ENCODE measurements around the gene FIBCD1. TPM values are rescaled to one million over a fixed set of nuclear protein-coding genes. Genes with fewer than 3 reads are reported as not detected.

FIBCD1 gene
- polyA plus RNA-seq, 1 donor (not counting 4 experiments of a cell fraction or from before 2014, with no cell fraction given) = 0.79 TPM

GRCh38 chr9:130972277-130972956 lies 33.4 kb upstream of the FIBCD1 start:
- H3K9me1 ChIP-seq (ENCODE audit: control insufficient read depth, extremely low read depth, insufficient read depth, low read length) = no peaks in the 10 kb centered on the region
- no peak overlapping the region for H3K4me3 ChIP-seq (ENCODE audit: control insufficient read depth in 2 of 3, extremely low read depth in 1 of 3, insufficient read depth in 2 of 3, low read depth in 1 of 3, low read length in 3 of 3)
- H3K4me1 ChIP-seq (ENCODE audit: control insufficient read depth, extremely low read depth, insufficient read depth, low read length) = peaks cover 7% of the 10 kb centered on the region
- no peak overlapping the region for H2AFZ ChIP-seq (ENCODE audit: control insufficient read depth, low read length)
- no peaks in the 10 kb centered on the region for H3K9me3 ChIP-seq (ENCODE audit: control insufficient read depth, low read depth, low read length)
- no peak overlapping the region for H3K9ac ChIP-seq (ENCODE audit: control insufficient read depth, extremely low read depth, insufficient read depth, low read length)
- peaks cover 35% of the 10 kb centered on the region for H3K27me3 ChIP-seq (ENCODE audit: control insufficient read depth, extremely low read depth, insufficient read depth, low read length)
- dilution Hi-C loops (cut with MboI; ENCODE audit: extremely low pct_ligation_motif_present, low sequenced_read_pairs) = no loop called here
- FAIRE-seq (no peak), DNase-seq (ENCODE audit: low read depth, low spot score) (no peak)
- no peak for TF ChIP-seq CTCF (optimal IDR thresholded peaks at IDR 0.05 in 1 of 3, IDR thresholded peaks at IDR 0.05 in 1 of 3, conservative IDR thresholded peaks at IDR 0.05 in 1 of 3; ENCODE audit: extremely low read depth in 1 of 3, insufficient read depth in 2 of 3, low read length in 3 of 3)
- TF ChIP-seq EZH2 (IDR thresholded peaks at IDR 0.05; ENCODE audit: low read length) = no peak
- no peaks in the 10 kb centered on the region for H3K36me3 ChIP-seq (ENCODE audit: control insufficient read depth in 2 of 2, extremely low read depth in 1 of 2, insufficient read depth in 2 of 2, low read length in 2 of 2)
- no peaks in the 10 kb centered on the region for H3K79me2 ChIP-seq (ENCODE audit: control insufficient read depth, insufficient read depth, low read length)
- H3K4me2 ChIP-seq (ENCODE audit: control insufficient read depth, extremely low read depth, insufficient read depth, low read depth, low read length) = no peak overlapping the region
- H4K20me1 ChIP-seq (ENCODE audit: control insufficient read depth, extremely low read depth, insufficient read depth, low read length) = no peaks in the 10 kb centered on the region
- H3K27ac ChIP-seq (ENCODE audit: control insufficient read depth, insufficient read depth, low read length) = no peak overlapping the region

- H3K4me3 ChIP-seq (ENCODE audit: control insufficient read depth in 2 of 3, extremely low read depth in 1 of 3, insufficient read depth in 2 of 3, low read depth in 1 of 3, low read length in 3 of 3) = no peak overlapping the region
- dilution Hi-C loops (cut with MboI; ENCODE audit: extremely low pct_ligation_motif_present, low sequenced_read_pairs) = no loop called here
- no peak overlapping the region for H3K27ac ChIP-seq (ENCODE audit: control insufficient read depth, insufficient read depth, low read length)
- H3K79me2 ChIP-seq (ENCODE audit: control insufficient read depth, insufficient read depth, low read length) = no peaks in the 10 kb centered on the region
- H2AFZ ChIP-seq (ENCODE audit: control insufficient read depth, low read length) = no peak overlapping the region
- no peaks in the 10 kb centered on the region for H3K36me3 ChIP-seq (ENCODE audit: control insufficient read depth in 2 of 2, extremely low read depth in 1 of 2, insufficient read depth in 2 of 2, low read length in 2 of 2)
- no peaks in the 10 kb centered on the region for H3K9me3 ChIP-seq (ENCODE audit: control insufficient read depth, low read depth, low read length)
- no peaks in the 10 kb centered on the region for H4K20me1 ChIP-seq (ENCODE audit: control insufficient read depth, extremely low read depth, insufficient read depth, low read length)
- H3K4me2 ChIP-seq (ENCODE audit: control insufficient read depth, extremely low read depth, insufficient read depth, low read depth, low read length) = no peak overlapping the region
- FAIRE-seq (no peak), DNase-seq (ENCODE audit: low read depth, low spot score) (no peak)
- H3K27me3 ChIP-seq (ENCODE audit: control insufficient read depth, extremely low read depth, insufficient read depth, low read length) = peaks cover 35% of the 10 kb centered on the region
- H3K4me1 ChIP-seq (ENCODE audit: control insufficient read depth, extremely low read depth, insufficient read depth, low read length) = peaks cover 7% of the 10 kb centered on the region
- no peaks in the 10 kb centered on the region for H3K9me1 ChIP-seq (ENCODE audit: control insufficient read depth, extremely low read depth, insufficient read depth, low read length)
- H3K9ac ChIP-seq (ENCODE audit: control insufficient read depth, extremely low read depth, insufficient read depth, low read length) = no peak overlapping the region
- TF ChIP-seq EZH2 (IDR thresholded peaks at IDR 0.05; ENCODE audit: low read length) = no peak
- no peak for TF ChIP-seq CTCF (optimal IDR thresholded peaks at IDR 0.05 in 1 of 3, IDR thresholded peaks at IDR 0.05 in 1 of 3, conservative IDR thresholded peaks at IDR 0.05 in 1 of 3; ENCODE audit: extremely low read depth in 1 of 3, insufficient read depth in 2 of 3, low read length in 3 of 3)
Measured at GRCh38 chr9:130971294-130971849, 32.3 kb upstream of the FIBCD1 start.

Data from keratinocyte (primary cell).